Measurements from ENCODE around the gene NLRC5. TPM values are rescaled to one million over a fixed set of nuclear protein-coding genes. Genes with fewer than 3 reads are reported as not detected.

The NLRC5 gene
- total RNA-seq, 4 donors from 2014 or later = 32.4 to 57.9 (median 37.1) TPM

- no peak overlapping the region for H3K4me3 ChIP-seq
- H3K27me3 ChIP-seq = no peaks in the 10 kb centered on the region
- WGBS, 2 donors = 90 to 91% methylated on average over 6 of the region's 6 CpGs
- peaks cover 0 to 9% (median 0%) of the 10 kb centered on the region in 4 donors for H3K4me1 ChIP-seq
- no peak overlapping the region for H3K27ac ChIP-seq
- no peak for DNase-seq (ENCODE audit: low spot score in 2 of 2)
- H3K36me3 ChIP-seq = peaks cover 0 to 42% (median 6%) of the 10 kb centered on the region in 3 donors
- TF ChIP-seq CTCF (IDR thresholded peaks at IDR 0.05) (no peak), POLR2A (IDR thresholded peaks at IDR 0.05) (no peak), EP300 (IDR thresholded peaks at IDR 0.05) (no peak)
- H3K9me3 ChIP-seq = peaks cover 0 to 6% (median 2%) of the 10 kb centered on the region in 4 donors
Measured at GRCh38 chr16:57016301-57016700, 26.9 kb downstream of the NLRC5 start.

- Histone ChIP-seq H3K9me3 (peaks cover 0 to 6% (median 2%) of the 10 kb centered on the region in 4 donors), H3K27ac (no peak overlapping the region), H3K4me1 (peaks cover 0 to 9% (median 0%) of the 10 kb centered on the region in 4 donors), H3K4me3 (no peak overlapping the region), H3K27me3 (no peaks in the 10 kb centered on the region), H3K36me3 (peaks cover 0 to 47% (median 7%) of the 10 kb centered on the region in 3 donors)
- 83 to 87% methylated on average over 6 of the region's 6 CpGs for WGBS, 2 donors
- TF ChIP-seq EP300 (IDR thresholded peaks at IDR 0.05) = no peak
- TF ChIP-seq CTCF (IDR thresholded peaks at IDR 0.05) = no peak
- TF ChIP-seq POLR2A (IDR thresholded peaks at IDR 0.05) = no peak
- DNase-seq (ENCODE audit: low spot score in 2 of 2) = no peak
Measured at GRCh38 chr16:57016831-57017230, 27.5 kb downstream of the NLRC5 start.

GRCh38 chr16:57017251-57017650, 27.9 kb downstream of the NLRC5 start:
- DNase-seq (ENCODE audit: low spot score in 2 of 2) = no peak

GRCh38 chr16:57019746-57020145, 30.4 kb downstream of the NLRC5 start:
- Histone ChIP-seq H3K36me3 (peaks cover 0 to 75% (median 18%) of the 10 kb centered on the region in 3 donors), H3K9me3 (no peaks in the 10 kb centered on the region), H3K4me3 (no peak overlapping the region), H3K27me3 (no peaks in the 10 kb centered on the region), H3K27ac (no peak overlapping the region), H3K4me1 (no peaks in the 10 kb centered on the region)
- no peak for DNase-seq (ENCODE audit: low spot score in 2 of 2)
- 67 to 79% methylated on average over 2 of the region's 2 CpGs for WGBS, 2 donors
- TF ChIP-seq POLR2A (IDR thresholded peaks at IDR 0.05) (no peak), EP300 (IDR thresholded peaks at IDR 0.05) (no peak), CTCF (IDR thresholded peaks at IDR 0.05) (no peak)

More at GRCh38 chr16:57017251-57017650, 27.9 kb downstream of the NLRC5 start:
- no peak overlapping the region for H3K27ac ChIP-seq
- H3K9me3 ChIP-seq = peaks cover 0 to 6% (median 2%) of the 10 kb centered on the region in 4 donors
- 53 to 63% methylated on average over 1 of the region's 1 CpG for WGBS, 2 donors
- peaks cover 0 to 52% (median 11%) of the 10 kb centered on the region in 3 donors for H3K36me3 ChIP-seq
- no peak overlapping the region for H3K4me3 ChIP-seq
- TF ChIP-seq EP300 (IDR thresholded peaks at IDR 0.05) = no peak
- TF ChIP-seq CTCF (IDR thresholded peaks at IDR 0.05) = no peak
- TF ChIP-seq POLR2A (IDR thresholded peaks at IDR 0.05) = no peak
- H3K4me1 ChIP-seq = peaks cover 0 to 9% (median 0%) of the 10 kb centered on the region in 4 donors
- H3K27me3 ChIP-seq = no peaks in the 10 kb centered on the region

- no peak for TF ChIP-seq EP300 (IDR thresholded peaks at IDR 0.05)
- TF ChIP-seq POLR2A (IDR thresholded peaks at IDR 0.05) = no peak
- no peak for TF ChIP-seq CTCF (IDR thresholded peaks at IDR 0.05)
- no peak for DNase-seq (ENCODE audit: low spot score in 2 of 2)
- Histone ChIP-seq H3K36me3 (peaks cover 0 to 81% (median 18%) of the 10 kb centered on the region in 3 donors), H3K4me3 (no peak overlapping the region), H3K4me1 (no peaks in the 10 kb centered on the region), H3K27me3 (no peaks in the 10 kb centered on the region), H3K9me3 (no peaks in the 10 kb centered on the region), H3K27ac (no peak overlapping the region)
- WGBS, 2 donors = 88 to 89% methylated on average over 8 of the region's 8 CpGs
Measured at GRCh38 chr16:57020651-57021050, 31.3 kb downstream of the NLRC5 start.

Measured in tibial nerve (tissue), 4 donors.